ENCODE results near the gene TGFB2. TPM values are rescaled to one million over a fixed set of nuclear protein-coding genes. Genes with fewer than 3 reads are reported as not detected.
A peak's percentile ranks its signal among the peaks of the same experiment; 100 is the strongest.

The TGFB2 gene
- polyA plus RNA-seq, 2 of the 4 experiments (the other 2 are of a cell fraction) = 29.7 to 65.8 TPM

DNA sequence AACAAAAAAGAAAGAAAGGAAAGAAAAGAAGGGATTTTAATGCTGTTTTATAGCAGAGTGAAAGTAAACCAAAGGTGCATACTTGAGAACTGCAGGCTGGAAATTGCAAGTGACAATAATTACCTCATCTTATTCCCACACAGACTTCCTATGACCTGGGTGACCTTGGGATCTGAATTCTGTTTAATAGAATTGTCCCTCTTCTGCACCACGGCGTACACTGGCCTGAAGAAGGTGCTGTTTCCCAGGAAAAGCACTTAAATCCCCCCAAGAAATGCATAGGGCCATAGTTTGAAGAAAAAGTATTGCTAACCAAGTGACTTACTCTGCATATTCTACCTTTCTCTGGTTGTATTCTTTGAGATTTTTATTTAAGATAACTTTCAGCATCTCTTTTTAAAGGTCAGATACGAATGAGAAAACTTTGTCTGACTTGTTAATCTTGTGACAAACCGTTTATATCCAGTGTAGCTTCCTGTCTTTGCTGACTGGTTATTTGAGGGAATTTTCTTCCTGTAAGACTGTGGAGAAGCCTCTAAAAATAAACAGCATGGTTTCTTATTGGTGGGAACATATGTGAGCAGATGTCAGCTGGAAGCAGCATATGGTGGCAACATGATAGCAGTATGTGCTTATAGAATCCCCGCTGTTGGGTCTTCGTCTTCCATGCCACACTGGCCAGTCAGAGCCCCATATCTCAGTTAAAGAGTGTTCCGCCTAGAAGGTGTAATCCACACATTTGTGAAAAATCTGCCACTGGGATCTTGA lies 16.3 kb downstream of the TGFB2 start:
- H3K27ac ChIP-seq = peak overlapping the region; percentile 83 to 90
- WGBS (ENCODE audit: missing lambda C conversion rate) = 65% methylated on average over 7 of the region's 7 CpGs
- FAIRE-seq = no peak
- no peaks in the 10 kb centered on the region for H3K9me3 ChIP-seq
- peaks cover 91% of the 10 kb centered on the region for H3K4me1 ChIP-seq
- peak overlapping the region; percentile 23; the same call in 2 of the 3 replicates for H3K4me2 ChIP-seq
- CTCF ChIA-PET = interaction anchor here (0.5 to 1.5 kb wide), 6 partner anchors 9 to 1033 kb away, joined by 3 to 5 read pairs (median 3); no protein-coding TSS in a partner anchor
- peak; percentile 27 to 52; a peak in 3 of 6 replicates for ATAC-seq
- H3K4me3 ChIP-seq = no peak overlapping the region
- TF ChIP-seq, protein P1, sequence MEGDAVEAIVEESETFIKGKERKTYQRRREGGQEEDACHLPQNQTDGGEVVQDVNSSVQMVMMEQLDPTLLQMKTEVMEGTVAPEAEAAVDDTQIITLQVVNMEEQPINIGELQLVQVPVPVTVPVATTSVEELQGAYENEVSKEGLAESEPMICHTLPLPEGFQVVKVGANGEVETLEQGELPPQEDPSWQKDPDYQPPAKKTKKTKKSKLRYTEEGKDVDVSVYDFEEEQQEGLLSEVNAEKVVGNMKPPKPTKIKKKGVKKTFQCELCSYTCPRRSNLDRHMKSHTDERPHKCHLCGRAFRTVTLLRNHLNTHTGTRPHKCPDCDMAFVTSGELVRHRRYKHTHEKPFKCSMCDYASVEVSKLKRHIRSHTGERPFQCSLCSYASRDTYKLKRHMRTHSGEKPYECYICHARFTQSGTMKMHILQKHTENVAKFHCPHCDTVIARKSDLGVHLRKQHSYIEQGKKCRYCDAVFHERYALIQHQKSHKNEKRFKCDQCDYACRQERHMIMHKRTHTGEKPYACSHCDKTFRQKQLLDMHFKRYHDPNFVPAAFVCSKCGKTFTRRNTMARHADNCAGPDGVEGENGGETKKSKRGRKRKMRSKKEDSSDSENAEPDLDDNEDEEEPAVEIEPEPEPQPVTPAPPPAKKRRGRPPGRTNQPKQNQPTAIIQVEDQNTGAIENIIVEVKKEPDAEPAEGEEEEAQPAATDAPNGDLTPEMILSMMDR (IDR thresholded peaks at IDR 0.05) = peak; percentile 66
- TF ChIP-seq ZNF302 (CRISPR knock-in tag; IDR thresholded peaks at IDR 0.05) (no peak), HDAC2 (IDR thresholded peaks at IDR 0.05) (no peak), ZFP36 (IDR thresholded peaks at IDR 0.05; ENCODE audit: borderline replicate concordance, partially characterized antibody) (no peak), TP53 (CRISPR knock-in tag; IDR thresholded peaks at IDR 0.05) (no peak), RAD21 (conservative IDR thresholded peaks at IDR 0.05 in 1 of 2, IDR thresholded peaks at IDR 0.05 in 1 of 2) (peak; percentile 84 to 85), ESRRA (IDR thresholded peaks at IDR 0.05; ENCODE audit: borderline replicate concordance, low read length) (peak; percentile 92), SMC3 (IDR thresholded peaks at IDR 0.05) (peak; percentile 79), KDM5A (IDR thresholded peaks at IDR 0.05) (0 out of 2 replicates have a peak, but pooled peaks have one; percentile 37), POLR2AphosphoS2 (conservative IDR thresholded peaks at IDR 0.05; ENCODE audit: low read length) (peak; percentile 22; the same call in 1 of the 2 replicates)
- TF ChIP-seq, protein P2, sequence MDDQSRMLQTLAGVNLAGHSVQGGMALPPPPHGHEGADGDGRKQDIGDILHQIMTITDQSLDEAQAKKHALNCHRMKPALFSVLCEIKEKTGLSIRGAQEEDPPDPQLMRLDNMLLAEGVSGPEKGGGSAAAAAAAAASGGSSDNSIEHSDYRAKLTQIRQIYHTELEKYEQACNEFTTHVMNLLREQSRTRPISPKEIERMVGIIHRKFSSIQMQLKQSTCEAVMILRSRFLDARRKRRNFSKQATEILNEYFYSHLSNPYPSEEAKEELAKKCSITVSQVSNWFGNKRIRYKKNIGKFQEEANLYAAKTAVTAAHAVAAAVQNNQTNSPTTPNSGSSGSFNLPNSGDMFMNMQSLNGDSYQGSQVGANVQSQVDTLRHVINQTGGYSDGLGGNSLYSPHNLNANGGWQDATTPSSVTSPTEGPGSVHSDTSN (IDR thresholded peaks at IDR 0.05) = no peak
- TF ChIP-seq, protein P3, sequence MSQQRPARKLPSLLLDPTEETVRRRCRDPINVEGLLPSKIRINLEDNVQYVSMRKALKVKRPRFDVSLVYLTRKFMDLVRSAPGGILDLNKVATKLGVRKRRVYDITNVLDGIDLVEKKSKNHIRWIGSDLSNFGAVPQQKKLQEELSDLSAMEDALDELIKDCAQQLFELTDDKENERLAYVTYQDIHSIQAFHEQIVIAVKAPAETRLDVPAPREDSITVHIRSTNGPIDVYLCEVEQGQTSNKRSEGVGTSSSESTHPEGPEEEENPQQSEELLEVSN (IDR thresholded peaks at IDR 0.05; ENCODE audit: borderline replicate concordance, low read depth) = no peak
- POLR2A ChIA-PET = no interaction called here
- peak in 1 of 2 experiments; percentile 77 for DNase-seq (ENCODE audit: low read depth in 1 of 2, low spot score in 1 of 2)

DNA sequence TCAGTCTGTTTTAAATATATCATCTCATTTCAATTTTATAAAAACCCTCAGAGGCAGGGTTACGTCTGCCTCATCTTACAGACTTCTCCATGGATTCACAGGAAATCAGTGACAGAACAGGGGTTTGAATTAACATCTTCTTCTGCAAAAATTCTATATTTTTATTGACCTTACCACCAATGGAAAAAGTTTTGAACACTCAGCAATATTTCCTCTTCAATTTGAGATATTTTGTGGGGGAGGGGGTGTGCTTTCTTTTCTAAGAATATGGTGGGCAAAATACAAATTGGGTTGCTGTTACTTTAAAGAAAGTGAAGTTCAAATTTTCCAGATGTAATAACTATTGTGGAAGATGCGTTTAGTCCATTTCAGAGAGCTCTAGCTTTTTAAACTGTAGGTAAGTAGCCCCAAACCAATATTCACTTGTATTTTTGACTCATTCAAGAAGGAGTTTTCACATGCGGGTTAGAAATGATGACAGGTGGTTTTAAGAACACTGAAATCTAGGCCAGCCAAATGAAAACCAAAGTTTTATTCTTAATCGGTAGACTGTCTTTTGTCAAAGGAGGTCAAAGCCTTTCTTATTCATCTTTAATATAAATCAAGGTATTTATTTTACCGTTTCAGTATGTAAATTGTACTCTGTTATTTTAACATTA lies 17.4 kb downstream of the TGFB2 start:
- no peak for FAIRE-seq
- H3K4me3 ChIP-seq = no peak overlapping the region
- H3K4me1 ChIP-seq = peaks cover 91% of the 10 kb centered on the region
- ATAC-seq = no peak
- WGBS (ENCODE audit: missing lambda C conversion rate) = 75% methylated on average over 5 of the region's 5 CpGs
- H3K27ac ChIP-seq = peak overlapping the region; percentile 83 to 90
- H3K9me3 ChIP-seq = no peaks in the 10 kb centered on the region
- no peak for DNase-seq (ENCODE audit: low read depth in 1 of 2, low spot score in 1 of 2)
- ChIA-PET CTCF (interaction anchor here (1.2 to 1.6 kb wide), 3 partner anchors 10 to 33 kb away, joined by 3 to 4 read pairs (median 3); no protein-coding TSS in a partner anchor), POLR2A (no interaction called here)
- 0 out of 3 replicates have a peak overlapping the region, but pooled peaks have one; percentile 1 for H3K4me2 ChIP-seq
- TF ChIP-seq, protein P4, sequence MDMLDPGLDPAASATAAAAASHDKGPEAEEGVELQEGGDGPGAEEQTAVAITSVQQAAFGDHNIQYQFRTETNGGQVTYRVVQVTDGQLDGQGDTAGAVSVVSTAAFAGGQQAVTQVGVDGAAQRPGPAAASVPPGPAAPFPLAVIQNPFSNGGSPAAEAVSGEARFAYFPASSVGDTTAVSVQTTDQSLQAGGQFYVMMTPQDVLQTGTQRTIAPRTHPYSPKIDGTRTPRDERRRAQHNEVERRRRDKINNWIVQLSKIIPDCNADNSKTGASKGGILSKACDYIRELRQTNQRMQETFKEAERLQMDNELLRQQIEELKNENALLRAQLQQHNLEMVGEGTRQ (IDR thresholded peaks at IDR 0.05) = no peak
- TF ChIP-seq MAFK (IDR thresholded peaks at IDR 0.05; ENCODE audit: partially characterized antibody) = peak; percentile 71

DNA sequence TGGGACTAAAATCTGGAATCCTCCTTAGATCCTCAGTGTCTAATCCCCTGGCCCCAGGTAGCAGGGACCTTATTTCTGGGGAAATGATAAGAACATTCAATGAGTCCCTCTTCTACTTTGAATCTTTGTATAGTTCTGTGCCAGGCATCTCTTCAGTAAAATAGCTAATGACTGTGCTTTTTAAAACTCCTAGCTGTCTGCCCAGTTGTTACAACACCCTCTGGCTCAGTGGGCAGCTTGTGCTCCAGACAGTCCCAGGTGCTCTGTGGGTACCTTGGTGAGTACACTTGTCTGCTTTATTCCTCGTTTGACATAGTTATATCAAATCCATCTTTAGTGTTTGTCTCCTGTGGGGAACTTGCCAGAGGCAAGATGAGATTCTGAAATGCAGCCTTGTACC lies 18.0 kb downstream of the TGFB2 start:
- FAIRE-seq (no peak), DNase-seq (ENCODE audit: low read depth in 1 of 2, low spot score in 1 of 2) (no peak), ATAC-seq (no peak)
- no peak for TF ChIP-seq EP300 (IDR thresholded peaks at IDR 0.05)
- TF ChIP-seq KDM5A (IDR thresholded peaks at IDR 0.05) = no peak
- ChIA-PET POLR2A (no interaction called here), CTCF (interaction anchor here (1.2 to 4.0 kb wide), 4 partner anchors 9 to 34 kb away, joined by 3 to 16 read pairs (median 4); no protein-coding TSS in a partner anchor)
- Histone ChIP-seq H3K9me3 (no peaks in the 10 kb centered on the region), H3K4me2 (0 out of 3 replicates have a peak overlapping the region, but pooled peaks have one; percentile 1), H3K4me1 (peaks cover 91% of the 10 kb centered on the region), H3K27ac (peak overlapping the region; percentile 83 to 90), H3K4me3 (no peak overlapping the region)
- WGBS (ENCODE audit: missing lambda C conversion rate) = 70% methylated on average over 1 of the region's 1 CpG
